HCT116 (cell line): Measurements from ENCODE around the gene MYOM1.

Source experiments
- CBX3 ChIP-seq: IDR thresholded peaks from 2 replicates; pipeline ENCODE4 v1.6.1; 2012; ENCODE audit warnings: low read depth
- EZH2 ChIP-seq: fragments of 200-600 bp; sonication (generic); IDR thresholded peaks from 2 replicates; pipeline ENCODE4 v1.6.1; 2017; ENCODE audit warnings: antibody characterized with exemption, mixed run types
- JUND ChIP-seq: IDR thresholded peaks from 2 replicates; pipeline ENCODE4 v1.6.1; 2012
- POLR2A ChIP-seq: IDR thresholded peaks from 2 replicates; pipeline ENCODE4 v1.7.0; 2011; ENCODE audit warnings: borderline replicate concordance; ENCODE audit not compliant: insufficient read depth, insufficient read length; ENCODE audit errors: extremely low read depth
- POLR2AphosphoS5 ChIP-seq: IDR thresholded peaks from 2 replicates; pipeline ENCODE4 v1.6.1; 2011; ENCODE audit warnings: mild to moderate bottlenecking, low read depth, low read length, moderate library complexity
- ZNF274 ChIP-seq: fragments of 200-500 bp; sonication (Bioruptor generic); IDR thresholded peaks from 2 replicates; pipeline ENCODE4 v1.6.1; 2014; ENCODE audit warnings: mild to moderate bottlenecking, low read depth, low read length, inconsistent platforms
- TF ChIP-seq, protein P1 (sequence below), 3 experiments: fragments of 200-600 bp in 1 of 3; sonication (generic) in 1 of 3; IDR thresholded peaks in 2 of 3; conservative IDR thresholded peaks in 1 of 3; 2 replicates each; pipeline ENCODE4 v1.5.1; 2012 to 2017; ENCODE audit warnings: low read depth in 2 of 3, low read length in 2 of 3, antibody characterized with exemption in 1 of 3, borderline replicate concordance in 1 of 3, control low read depth in 1 of 3, mild to moderate bottlenecking in 1 of 3, mixed read lengths in 1 of 3, mixed run types in 1 of 3, moderate library complexity in 1 of 3; ENCODE audit not compliant: insufficient read depth in 1 of 3
- TF ChIP-seq, protein P2 (sequence below): IDR thresholded peaks from 2 replicates; pipeline ENCODE4 v1.6.1; 2011; ENCODE audit warnings: mild to moderate bottlenecking, low read length, moderate library complexity; ENCODE audit not compliant: insufficient replicate concordance; ENCODE audit errors: extremely low read depth
- TF ChIP-seq, protein P3 (sequence below): IDR thresholded peaks from 2 replicates; pipeline ENCODE4 v1.6.1; 2012; ENCODE audit warnings: low read depth
- TF ChIP-seq, protein P4 (sequence below): IDR thresholded peaks from 2 replicates; pipeline ENCODE4 v1.6.1; 2012

DNA sequence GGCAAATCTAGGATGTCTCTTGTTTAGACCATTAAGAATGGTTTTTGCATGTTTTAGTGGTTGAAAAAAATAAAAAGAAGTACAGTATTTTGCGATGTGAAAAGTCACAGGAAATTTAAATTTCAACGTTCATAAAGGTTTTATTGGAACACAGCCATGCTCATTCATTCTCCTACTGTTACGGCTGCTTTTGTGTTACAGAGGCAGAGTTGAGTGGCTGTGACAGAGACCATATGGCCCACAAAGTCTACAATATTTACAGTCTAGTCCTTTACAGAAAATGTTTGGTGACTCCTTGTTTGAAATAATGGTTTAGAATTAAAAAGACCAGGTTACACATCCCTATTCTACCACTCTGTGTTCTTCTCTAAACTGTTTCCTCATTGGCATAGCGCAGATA lies 48.1 kb downstream of the MYOM1 start:
- TF ChIP-seq, protein P1, sequence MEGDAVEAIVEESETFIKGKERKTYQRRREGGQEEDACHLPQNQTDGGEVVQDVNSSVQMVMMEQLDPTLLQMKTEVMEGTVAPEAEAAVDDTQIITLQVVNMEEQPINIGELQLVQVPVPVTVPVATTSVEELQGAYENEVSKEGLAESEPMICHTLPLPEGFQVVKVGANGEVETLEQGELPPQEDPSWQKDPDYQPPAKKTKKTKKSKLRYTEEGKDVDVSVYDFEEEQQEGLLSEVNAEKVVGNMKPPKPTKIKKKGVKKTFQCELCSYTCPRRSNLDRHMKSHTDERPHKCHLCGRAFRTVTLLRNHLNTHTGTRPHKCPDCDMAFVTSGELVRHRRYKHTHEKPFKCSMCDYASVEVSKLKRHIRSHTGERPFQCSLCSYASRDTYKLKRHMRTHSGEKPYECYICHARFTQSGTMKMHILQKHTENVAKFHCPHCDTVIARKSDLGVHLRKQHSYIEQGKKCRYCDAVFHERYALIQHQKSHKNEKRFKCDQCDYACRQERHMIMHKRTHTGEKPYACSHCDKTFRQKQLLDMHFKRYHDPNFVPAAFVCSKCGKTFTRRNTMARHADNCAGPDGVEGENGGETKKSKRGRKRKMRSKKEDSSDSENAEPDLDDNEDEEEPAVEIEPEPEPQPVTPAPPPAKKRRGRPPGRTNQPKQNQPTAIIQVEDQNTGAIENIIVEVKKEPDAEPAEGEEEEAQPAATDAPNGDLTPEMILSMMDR (IDR thresholded peaks at IDR 0.05 in 2 of 3, conservative IDR thresholded peaks at IDR 0.05 in 1 of 3; ENCODE audit: borderline replicate concordance in 1 of 3, insufficient read depth in 1 of 3, low read depth in 2 of 3, low read length in 2 of 3): no peak
- TF ChIP-seq, protein P2, sequence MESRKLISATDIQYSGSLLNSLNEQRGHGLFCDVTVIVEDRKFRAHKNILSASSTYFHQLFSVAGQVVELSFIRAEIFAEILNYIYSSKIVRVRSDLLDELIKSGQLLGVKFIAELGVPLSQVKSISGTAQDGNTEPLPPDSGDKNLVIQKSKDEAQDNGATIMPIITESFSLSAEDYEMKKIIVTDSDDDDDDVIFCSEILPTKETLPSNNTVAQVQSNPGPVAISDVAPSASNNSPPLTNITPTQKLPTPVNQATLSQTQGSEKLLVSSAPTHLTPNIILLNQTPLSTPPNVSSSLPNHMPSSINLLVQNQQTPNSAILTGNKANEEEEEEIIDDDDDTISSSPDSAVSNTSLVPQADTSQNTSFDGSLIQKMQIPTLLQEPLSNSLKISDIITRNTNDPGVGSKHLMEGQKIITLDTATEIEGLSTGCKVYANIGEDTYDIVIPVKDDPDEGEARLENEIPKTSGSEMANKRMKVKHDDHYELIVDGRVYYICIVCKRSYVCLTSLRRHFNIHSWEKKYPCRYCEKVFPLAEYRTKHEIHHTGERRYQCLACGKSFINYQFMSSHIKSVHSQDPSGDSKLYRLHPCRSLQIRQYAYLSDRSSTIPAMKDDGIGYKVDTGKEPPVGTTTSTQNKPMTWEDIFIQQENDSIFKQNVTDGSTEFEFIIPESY: no peak
- TF ChIP-seq, protein P3, sequence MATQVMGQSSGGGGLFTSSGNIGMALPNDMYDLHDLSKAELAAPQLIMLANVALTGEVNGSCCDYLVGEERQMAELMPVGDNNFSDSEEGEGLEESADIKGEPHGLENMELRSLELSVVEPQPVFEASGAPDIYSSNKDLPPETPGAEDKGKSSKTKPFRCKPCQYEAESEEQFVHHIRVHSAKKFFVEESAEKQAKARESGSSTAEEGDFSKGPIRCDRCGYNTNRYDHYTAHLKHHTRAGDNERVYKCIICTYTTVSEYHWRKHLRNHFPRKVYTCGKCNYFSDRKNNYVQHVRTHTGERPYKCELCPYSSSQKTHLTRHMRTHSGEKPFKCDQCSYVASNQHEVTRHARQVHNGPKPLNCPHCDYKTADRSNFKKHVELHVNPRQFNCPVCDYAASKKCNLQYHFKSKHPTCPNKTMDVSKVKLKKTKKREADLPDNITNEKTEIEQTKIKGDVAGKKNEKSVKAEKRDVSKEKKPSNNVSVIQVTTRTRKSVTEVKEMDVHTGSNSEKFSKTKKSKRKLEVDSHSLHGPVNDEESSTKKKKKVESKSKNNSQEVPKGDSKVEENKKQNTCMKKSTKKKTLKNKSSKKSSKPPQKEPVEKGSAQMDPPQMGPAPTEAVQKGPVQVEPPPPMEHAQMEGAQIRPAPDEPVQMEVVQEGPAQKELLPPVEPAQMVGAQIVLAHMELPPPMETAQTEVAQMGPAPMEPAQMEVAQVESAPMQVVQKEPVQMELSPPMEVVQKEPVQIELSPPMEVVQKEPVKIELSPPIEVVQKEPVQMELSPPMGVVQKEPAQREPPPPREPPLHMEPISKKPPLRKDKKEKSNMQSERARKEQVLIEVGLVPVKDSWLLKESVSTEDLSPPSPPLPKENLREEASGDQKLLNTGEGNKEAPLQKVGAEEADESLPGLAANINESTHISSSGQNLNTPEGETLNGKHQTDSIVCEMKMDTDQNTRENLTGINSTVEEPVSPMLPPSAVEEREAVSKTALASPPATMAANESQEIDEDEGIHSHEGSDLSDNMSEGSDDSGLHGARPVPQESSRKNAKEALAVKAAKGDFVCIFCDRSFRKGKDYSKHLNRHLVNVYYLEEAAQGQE: no peak
- TF ChIP-seq EZH2: no peak
- TF ChIP-seq POLR2A: no peak
- no peak for TF ChIP-seq CBX3
- TF ChIP-seq, protein P4, sequence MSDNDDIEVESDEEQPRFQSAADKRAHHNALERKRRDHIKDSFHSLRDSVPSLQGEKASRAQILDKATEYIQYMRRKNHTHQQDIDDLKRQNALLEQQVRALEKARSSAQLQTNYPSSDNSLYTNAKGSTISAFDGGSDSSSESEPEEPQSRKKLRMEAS: no peak
- no peak for TF ChIP-seq POLR2AphosphoS5
- TF ChIP-seq JUND: no peak
- TF ChIP-seq ZNF274: no peak
